Vagina (tissue), 2 donors: ENCODE measurements around the gene PLEKHF1. TPM values are rescaled to one million over a fixed set of nuclear protein-coding genes. Genes with fewer than 3 reads are reported as not detected.
"Not testable (repeated sequence)": the region's sequence is repeated elsewhere in the genome, so short reads cannot be mapped to it uniquely, and the experiment has no call there.

Source experiments
- DNase-seq, 2 donors: peaks; one replicate each; pipeline ENCODE4 v3.0.0-alpha.2; 2017; ENCODE audit errors: extremely low spot score in 2 of 2
- H3K27ac ChIP-seq: fragments of 200-600 bp; sonication (generic); one replicate; pipeline ENCODE4 v1.5.1; 2019
- H3K27me3 ChIP-seq: fragments of 200-600 bp; sonication (generic); one replicate; pipeline ENCODE4 v1.5.1; 2019
- H3K36me3 ChIP-seq, 2 donors: fragments of 200-600 bp; sonication (generic); one replicate each; pipeline ENCODE4 v1.5.1; 2017 to 2019
- H3K4me1 ChIP-seq: fragments of 200-600 bp; sonication (generic); one replicate; pipeline ENCODE4 v1.5.1; 2019
- H3K4me3 ChIP-seq, 2 donors: fragments of 200-600 bp; sonication (generic); 1 replicate in 1 of 2; 2 replicates in 1 of 2; pipeline ENCODE4 v1.5.1; 2016 to 2019
- H3K9me3 ChIP-seq: fragments of 200-600 bp; sonication (generic); one replicate; pipeline ENCODE4 v1.5.1; 2019
- CTCF ChIP-seq, 3 experiments: fragments of 450-650 bp in 2 of 3; fragments of 200-600 bp in 1 of 3; sonication (generic) in 1 of 3; IDR thresholded peaks; one replicate each; pipeline ENCODE4 v1.5.1; 2017 to 2019; ENCODE audit warnings: antibody characterized with exemption in 3 of 3, mild to moderate bottlenecking in 2 of 3, moderate library complexity in 2 of 3
- POLR2A ChIP-seq, 2 donors: fragments of 450-650 bp; IDR thresholded peaks; one replicate each; pipeline ENCODE4 v1.6.1; 2017; ENCODE audit warnings: antibody characterized with exemption in 2 of 2, mild to moderate bottlenecking in 2 of 2, moderate library complexity in 2 of 2
- POLR2AphosphoS5 ChIP-seq, 2 donors: sonication (generic); formaldehyde crosslinking; IDR thresholded peaks; one replicate each; pipeline ENCODE4 v1.9.0; 2017; ENCODE audit warnings: antibody characterized with exemption in 2 of 2, mild to moderate bottlenecking in 2 of 2, low read depth in 1 of 2; ENCODE audit not compliant: insufficient read depth in 1 of 2
- intact Hi-C: fragments of 100-400 bp; cut with DNase I; formaldehyde crosslinking; loops from one replicate; pipeline ENCODE4 v1.15.1; 2023
- total RNA-seq: library from RNA; depleted of rRNA; stranded (reverse); fragments of >200 nt; gene quantifications from one replicate; pipeline ENCODE4 v1.2.3, GENCODE V29; 2016

The PLEKHF1 gene
- total RNA-seq, 1 donor from 2014 or later, result 37.1 TPM

- H3K36me3 ChIP-seq, result no peaks in the 10 kb centered on the region
Measured at GRCh38 chr19:29623726-29624488, 41.4 kb upstream of the PLEKHF1 start.

GRCh38 chr19:29624489-29625185 is 40.6 kb upstream of the PLEKHF1 start:
- intact Hi-C loops, result no loop called here
- Histone ChIP-seq H3K27ac (no peak overlapping the region), H3K27me3 (no peaks in the 10 kb centered on the region), H3K36me3 (no peaks in the 10 kb centered on the region), H3K9me3 (no peaks in the 10 kb centered on the region), H3K4me1 (no peaks in the 10 kb centered on the region), H3K4me3 (no peak overlapping the region)
- no peak for DNase-seq
- TF ChIP-seq POLR2AphosphoS5 (IDR thresholded peaks at IDR 0.05; ENCODE audit: insufficient read depth in 1 of 2, low read depth in 1 of 2), result no peak
- TF ChIP-seq CTCF (IDR thresholded peaks at IDR 0.05), result no peak
- TF ChIP-seq POLR2A (IDR thresholded peaks at IDR 0.05), result no peak

More at GRCh38 chr19:29623726-29624488, 41.4 kb upstream of the PLEKHF1 start:
- no peak overlapping the region for H3K27ac ChIP-seq
- H3K9me3 ChIP-seq, result no peaks in the 10 kb centered on the region
- H3K27me3 ChIP-seq, result no peaks in the 10 kb centered on the region
- DNase-seq, result no peak
- TF ChIP-seq POLR2A (IDR thresholded peaks at IDR 0.05) (no peak), CTCF (IDR thresholded peaks at IDR 0.05) (no peak)
- H3K4me1 ChIP-seq, result no peaks in the 10 kb centered on the region
- no peak overlapping the region for H3K4me3 ChIP-seq
- intact Hi-C loops, result no loop called here

GRCh38 chr19:29625186-29625651 is 40.0 kb upstream of the PLEKHF1 start:
- no peaks in the 10 kb centered on the region for H3K36me3 ChIP-seq
- no peaks in the 10 kb centered on the region for H3K27me3 ChIP-seq
- no peak overlapping the region for H3K4me3 ChIP-seq
- TF ChIP-seq CTCF (IDR thresholded peaks at IDR 0.05), result no peak
- no peak for TF ChIP-seq POLR2AphosphoS5 (IDR thresholded peaks at IDR 0.05; ENCODE audit: insufficient read depth in 1 of 2, low read depth in 1 of 2)
- TF ChIP-seq POLR2A (IDR thresholded peaks at IDR 0.05), result no peak
- intact Hi-C loops, result no loop called here
- H3K4me1 ChIP-seq, result no peaks in the 10 kb centered on the region
- no peaks in the 10 kb centered on the region for H3K9me3 ChIP-seq
- no peak for DNase-seq
- H3K27ac ChIP-seq, result no peak overlapping the region

- no peak overlapping the region for H3K27ac ChIP-seq
- H3K9me3 ChIP-seq, result no peaks in the 10 kb centered on the region
- no peaks in the 10 kb centered on the region for H3K36me3 ChIP-seq
- no peak for DNase-seq
- intact Hi-C loops, result no loop called here
- H3K27me3 ChIP-seq, result no peaks in the 10 kb centered on the region
- no peaks in the 10 kb centered on the region for H3K4me1 ChIP-seq
- no peak overlapping the region for H3K4me3 ChIP-seq
- TF ChIP-seq POLR2AphosphoS5 (IDR thresholded peaks at IDR 0.05; ENCODE audit: insufficient read depth in 1 of 2, low read depth in 1 of 2), result no peak
- no peak for TF ChIP-seq POLR2A (IDR thresholded peaks at IDR 0.05)
- TF ChIP-seq CTCF (IDR thresholded peaks at IDR 0.05), result no peak
Measured at GRCh38 chr19:29626386-29626785, 38.9 kb upstream of the PLEKHF1 start.

GRCh38 chr19:29626832-29627231 is 38.4 kb upstream of the PLEKHF1 start:
- H3K27me3 ChIP-seq, H3K9me3 ChIP-seq, H3K4me3 ChIP-seq, DNase-seq, H3K27ac ChIP-seq, H3K4me1 ChIP-seq, intact Hi-C loops, H3K36me3 ChIP-seq: not testable (repeated sequence)
